Right cardiac atrium (tissue), 5 donors: ENCODE data around the gene RPL18A. TPM values are rescaled to one million over a fixed set of nuclear protein-coding genes. Genes with fewer than 3 reads are reported as not detected.
"Not testable (repeated sequence)": the region's sequence is repeated elsewhere in the genome, so short reads cannot be mapped to it uniquely, and the experiment has no call there.

Source experiments
- ATAC-seq, 2 donors: fragments of 200-7000 bp; cut with Tn5 transposase; one replicate each; pipeline versions ENCODE4 v1.8.0 to v1.9.1; 2020; ENCODE audit warnings: moderate library complexity in 2 of 2, mild to moderate bottlenecking in 1 of 2
- DNase-seq, 3 donors: peaks; one replicate each; pipeline ENCODE4 v3.0.0-alpha.2; 2020
- H3K27ac ChIP-seq: one replicate; pipeline ENCODE4 v1.5.1; 2013; ENCODE audit warnings: mild to moderate bottlenecking, low read length, control low read depth, moderate library complexity
- H3K27me3 ChIP-seq: one replicate; pipeline ENCODE4 v1.6.1; 2013; ENCODE audit not compliant: control insufficient read depth, insufficient read depth
- H3K4me1 ChIP-seq: one replicate; pipeline ENCODE4 v1.6.1; 2013; ENCODE audit warnings: low read length; ENCODE audit not compliant: control insufficient read depth, insufficient read depth
- H3K4me3 ChIP-seq: one replicate; pipeline ENCODE4 v1.5.1; 2013; ENCODE audit warnings: low read length, control low read depth
- H3K9me3 ChIP-seq: one replicate; pipeline ENCODE4 v1.6.1; 2013; ENCODE audit warnings: low read length; ENCODE audit not compliant: control insufficient read depth
- WGBS: extraction: QIAGEN DNeasy Blood & Tissue Kit; methylation state at CpG from one replicate; pipeline ENCODE4 v1.1.7; 2013; 5-methylcytosine and 5-hydroxymethylcytosine counted together
- intact Hi-C, 4 donors: fragments of 100-400 bp; cut with DNase I; formaldehyde crosslinking; loops; one replicate each; pipeline versions ENCODE4 v1.11.0 to v1.14.0; 2022 to 2023
- polyA plus RNA-seq: library from polyadenylated mRNA; stranded (reverse); fragments of 200-250 nt; gene quantifications from one replicate; pipeline ENCODE4 v1.2.3, GENCODE V29; 2013
- total RNA-seq, 4 donors: library from RNA; stranded (reverse); fragmentation: NEBNext Ultra II Directional; extraction: Animal tissue kit (Norgen Biotek cat#: 25700); gene quantifications; one replicate each; pipeline ENCODE4 v1.2.1, GENCODE V29; 2021
- donor health status: healthy with polysubstance abuse.
- donor health status: DM: no; HTN: yes; CAD: no.
- donor health status: DM: no; HTN: no; CAD: no.
- donor health status: DM: no; HTN: yes; CAD: no; lungs with severe emphysema.
- donor health status: DM: yes; HTN: yes; CAD: no.

Gene RPL18A
- total and polyA plus RNA-seq, 5 donors, result 850 to 1,097 (median 960) TPM

GRCh38 chr19:17883627-17884410 lies 24.1 kb downstream of the RPL18A start:
- Histone ChIP-seq H3K27me3 (no peaks in the 10 kb centered on the region), H3K27ac (no peak overlapping the region), H3K4me3 (no peak overlapping the region), H3K9me3 (no peaks in the 10 kb centered on the region), H3K4me1 (no peaks in the 10 kb centered on the region)
- ATAC-seq, result no peak
- 72% methylated on average over 33 of the region's 33 CpGs for WGBS
- DNase-seq, result no peak
- intact Hi-C loops, result no loop called here

- DNase-seq (no peak), ATAC-seq (no peak)
- Histone ChIP-seq H3K27ac (no peak overlapping the region), H3K27me3 (no peaks in the 10 kb centered on the region), H3K9me3 (no peaks in the 10 kb centered on the region), H3K4me1 (no peaks in the 10 kb centered on the region), H3K4me3 (no peak overlapping the region)
- intact Hi-C loops, result no loop called here
- whole genome bisulfite sequencing, result 75% methylated on average over 7 of the region's 7 CpGs
Measured at GRCh38 chr19:17886515-17886914, 26.8 kb downstream of the RPL18A start.

GRCh38 chr19:17887221-17887620 lies 27.5 kb downstream of the RPL18A start:
- H3K9me3 ChIP-seq, H3K27me3 ChIP-seq, H3K4me3 ChIP-seq, H3K27ac ChIP-seq, H3K4me1 ChIP-seq, DNase-seq, ATAC-seq, intact Hi-C loops: not testable (repeated sequence)
- 75% methylated on average over 4 of the region's 4 CpGs for WGBS

GRCh38 chr19:17888260-17888659 lies 28.6 kb downstream of the RPL18A start:
- no peak for DNase-seq
- Histone ChIP-seq H3K27me3 (no peaks in the 10 kb centered on the region), H3K4me3 (no peak overlapping the region), H3K9me3 (no peaks in the 10 kb centered on the region), H3K27ac (no peak overlapping the region), H3K4me1 (no peaks in the 10 kb centered on the region)
- WGBS, result 73% methylated on average over 7 of the region's 7 CpGs
- intact Hi-C loops, result no loop called here
- no peak for ATAC-seq

- 25% methylated on average over 18 of the region's 18 CpGs for WGBS
- ATAC-seq, result no peak
Measured at GRCh38 chr19:17889609-17890214, 30.0 kb downstream of the RPL18A start.

GRCh38 chr19:17893766-17894165 lies 34.1 kb downstream of the RPL18A start:
- ATAC-seq, result no peak
- no peaks in the 10 kb centered on the region for H3K27me3 ChIP-seq
- no peak overlapping the region for H3K4me3 ChIP-seq
- H3K27ac ChIP-seq, result no peak overlapping the region
- intact Hi-C loops, result no loop called here
- no peaks in the 10 kb centered on the region for H3K4me1 ChIP-seq
- no peaks in the 10 kb centered on the region for H3K9me3 ChIP-seq
- 75% methylated on average over 9 of the region's 9 CpGs for WGBS
- DNase-seq, result no peak

More at GRCh38 chr19:17889609-17890214, 30.0 kb downstream of the RPL18A start:
- Histone ChIP-seq H3K9me3 (no peaks in the 10 kb centered on the region), H3K4me3 (no peak overlapping the region), H3K4me1 (no peaks in the 10 kb centered on the region), H3K27me3 (no peaks in the 10 kb centered on the region), H3K27ac (no peak overlapping the region)
- intact Hi-C loops, result no loop called here
- peak in 1 of 3 donors; percentile 56 for DNase-seq

GRCh38 chr19:17902701-17903100 lies 43.0 kb downstream of the RPL18A start:
- H3K4me3 ChIP-seq, result no peak overlapping the region
- ATAC-seq (no peak), DNase-seq (no peak)
- WGBS, result 68% methylated on average over 6 of the region's 6 CpGs
- no peak overlapping the region for H3K27ac ChIP-seq
- no peaks in the 10 kb centered on the region for H3K9me3 ChIP-seq
- peaks cover 2% of the 10 kb centered on the region for H3K27me3 ChIP-seq
- H3K4me1 ChIP-seq, result no peaks in the 10 kb centered on the region
- intact Hi-C loops, result no loop called here

- DNase-seq, result no peak
- intact Hi-C loops, result no loop called here
- Histone ChIP-seq H3K27me3 (no peaks in the 10 kb centered on the region), H3K9me3 (no peaks in the 10 kb centered on the region), H3K4me3 (no peak overlapping the region), H3K27ac (no peak overlapping the region), H3K4me1 (no peaks in the 10 kb centered on the region)
- WGBS, result 90% methylated on average over 3 of the region's 3 CpGs
- no peak for ATAC-seq
Measured at GRCh38 chr19:17908244-17908643, 48.5 kb downstream of the RPL18A start.

GRCh38 chr19:17909003-17909732 lies 49.5 kb downstream of the RPL18A start:
- Histone ChIP-seq H3K4me1 (no peaks in the 10 kb centered on the region), H3K27ac (no peak overlapping the region), H3K27me3 (no peaks in the 10 kb centered on the region), H3K9me3 (peaks cover 1% of the 10 kb centered on the region), H3K4me3 (no peak overlapping the region)
- intact Hi-C loops, result no loop called here
- no peak for DNase-seq
- no peak for ATAC-seq
- WGBS, result 58% methylated on average over 7 of the region's 7 CpGs

- 74% methylated on average over 11 of the region's 11 CpGs for WGBS
- no peak overlapping the region for H3K27ac ChIP-seq
- DNase-seq (no peak), ATAC-seq (no peak)
- H3K27me3 ChIP-seq, result no peaks in the 10 kb centered on the region
- H3K4me1 ChIP-seq, result no peaks in the 10 kb centered on the region
- H3K9me3 ChIP-seq, result peaks cover 1% of the 10 kb centered on the region
- intact Hi-C loops, result no loop called here
- no peak overlapping the region for H3K4me3 ChIP-seq
Measured at GRCh38 chr19:17910791-17911360, 51.2 kb downstream of the RPL18A start.
